ENCODE data around the gene BEX3.
"Not testable (repeated sequence)": the region's sequence is repeated elsewhere in the genome, so short reads cannot be mapped to it uniquely, and the experiment has no call there.

BEX3 gene

GRCh38 chrX:103376118-103376978 is at the start of gene BEX3:
BEX3 (plus strand) TSS chrX:103376538; CDS start chrX:103377522, 984 bp downstream.
- DNase-seq (ENCODE audit: low read depth): no peak

GRCh38 chrX:103329991-103330390 is 46.3 kb upstream of the BEX3 start, which contains the start of gene TCEAL7:
TCEAL7 (plus strand) TSS chrX:103330239; CDS start chrX:103331404, 1,165 bp downstream.
- no peak for DNase-seq (ENCODE audit: low read depth)

- DNase-seq (ENCODE audit: low read depth): no peak
Measured at GRCh38 chrX:103330681-103331288, 45.6 kb upstream of the BEX3 start.

GRCh38 chrX:103338663-103339062 is 37.7 kb upstream of the BEX3 start:
- DNase-seq (ENCODE audit: low read depth): no peak

- peak; percentile 5 for DNase-seq (ENCODE audit: low read depth)
Measured at GRCh38 chrX:103343105-103343504, 33.2 kb upstream of the BEX3 start.

GRCh38 chrX:103344606-103345005 is 31.7 kb upstream of the BEX3 start:
- DNase-seq (ENCODE audit: low read depth): no peak

GRCh38 chrX:103347682-103348397 is 28.5 kb upstream of the BEX3 start:
- no peak for DNase-seq (ENCODE audit: low read depth)

GRCh38 chrX:103356130-103356798 is 20.1 kb upstream of the BEX3 start, which contains the start of gene TCEAL9:
TCEAL9 (plus strand) TSS chrX:103356506; CDS start chrX:103357685, 1,179 bp downstream.
- DNase-seq (ENCODE audit: low read depth): no peak

GRCh38 chrX:103356858-103357257 is 19.5 kb upstream of the BEX3 start:
- DNase-seq (ENCODE audit: low read depth): no peak

GRCh38 chrX:103357871-103358270 is 18.5 kb upstream of the BEX3 start:
- DNase-seq (ENCODE audit: low read depth): no peak

- not testable (repeated sequence) for DNase-seq (ENCODE audit: low read depth)
Measured at GRCh38 chrX:103359605-103360004, 16.7 kb upstream of the BEX3 start.

GRCh38 chrX:103360092-103360491 is 16.2 kb upstream of the BEX3 start:
- DNase-seq (ENCODE audit: low read depth): no peak

GRCh38 chrX:103360916-103361315 is 15.4 kb upstream of the BEX3 start:
- no peak for DNase-seq (ENCODE audit: low read depth)

- no peak for DNase-seq (ENCODE audit: low read depth)
Measured at GRCh38 chrX:103361798-103362197, 14.5 kb upstream of the BEX3 start.

GRCh38 chrX:103362474-103362873 is 13.9 kb upstream of the BEX3 start:
- DNase-seq (ENCODE audit: low read depth): no peak

GRCh38 chrX:103363046-103363445 is 13.3 kb upstream of the BEX3 start:
- no peak for DNase-seq (ENCODE audit: low read depth)

- no peak for DNase-seq (ENCODE audit: low read depth)
Measured at GRCh38 chrX:103367502-103367901, 8.8 kb upstream of the BEX3 start.

GRCh38 chrX:103369479-103369878 is 6.9 kb upstream of the BEX3 start:
- no peak for DNase-seq (ENCODE audit: low read depth)

GRCh38 chrX:103372886-103373285 is 3.5 kb upstream of the BEX3 start:
- DNase-seq (ENCODE audit: low read depth): no peak

- DNase-seq (ENCODE audit: low read depth): no peak
Measured at GRCh38 chrX:103373581-103373980, 2.8 kb upstream of the BEX3 start.

- DNase-seq (ENCODE audit: low read depth): no peak
Measured at GRCh38 chrX:103376979-103377324, 614 bp downstream of the BEX3 start.

- no peak for DNase-seq (ENCODE audit: low read depth)
Measured at GRCh38 chrX:103378990-103379389, 2.7 kb downstream of the BEX3 start.
